HG02852 (cell line): ENCODE data around the gene TGM5.
"Not testable (repeated sequence)": the region's sequence is repeated elsewhere in the genome, so short reads cannot be mapped to it uniquely, and the experiment has no call there.

Experiments
- ATAC-seq: cut with Tn5 transposase; IDR thresholded peaks from one replicate; pipeline ENCODE4 v1.9.1; 2021; ENCODE audit warnings: mild to moderate bottlenecking, moderate library complexity; ENCODE audit not compliant: unreplicated experiment

The TGM5 gene

GRCh38 chr15:43266834-43267233 lies at the start of gene TGM5:
Gene TGM5, minus strand, starts transcription at chr15:43266928. Its CDS starts 79 bp downstream, at chr15:43266849.
- no peak for ATAC-seq

- no peak for ATAC-seq
Measured at GRCh38 chr15:43314171-43314570, 47.4 kb upstream of the TGM5 start.

- no peak for ATAC-seq
Measured at GRCh38 chr15:43312378-43312777, 45.6 kb upstream of the TGM5 start.

GRCh38 chr15:43302205-43302817 lies 35.6 kb upstream of the TGM5 start, which contains the start of gene TGM7:
Gene TGM7, minus strand, starts transcription at chr15:43302255.
- no peak for ATAC-seq

- no peak for ATAC-seq
Measured at GRCh38 chr15:43299884-43300283, 33.2 kb upstream of the TGM5 start.

- ATAC-seq, result no peak
Measured at GRCh38 chr15:43299411-43299810, 32.7 kb upstream of the TGM5 start.

GRCh38 chr15:43294091-43294706 lies 27.5 kb upstream of the TGM5 start:
- no peak for ATAC-seq

GRCh38 chr15:43293432-43293831 lies 26.7 kb upstream of the TGM5 start:
- no peak for ATAC-seq

- no peak for ATAC-seq
Measured at GRCh38 chr15:43292375-43293078, 25.8 kb upstream of the TGM5 start.

- not testable (repeated sequence) for ATAC-seq
Measured at GRCh38 chr15:43289656-43290055, 22.9 kb upstream of the TGM5 start.

GRCh38 chr15:43287254-43287653 lies 20.5 kb upstream of the TGM5 start:
- ATAC-seq, result no peak

- ATAC-seq, result no peak
Measured at GRCh38 chr15:43286074-43286473, 19.3 kb upstream of the TGM5 start.

- no peak for ATAC-seq
Measured at GRCh38 chr15:43285609-43286037, 18.9 kb upstream of the TGM5 start.

GRCh38 chr15:43283526-43283925 lies 16.8 kb upstream of the TGM5 start:
- no peak for ATAC-seq

GRCh38 chr15:43281926-43282602 lies 15.3 kb upstream of the TGM5 start:
- no peak for ATAC-seq

GRCh38 chr15:43280996-43281395 lies 14.3 kb upstream of the TGM5 start:
- no peak for ATAC-seq

- no peak for ATAC-seq
Measured at GRCh38 chr15:43279496-43279895, 12.8 kb upstream of the TGM5 start.

GRCh38 chr15:43278869-43279268 lies 12.1 kb upstream of the TGM5 start:
- ATAC-seq, result no peak

GRCh38 chr15:43277901-43278300 lies 11.2 kb upstream of the TGM5 start:
- no peak for ATAC-seq

GRCh38 chr15:43277231-43277823 lies 10.6 kb upstream of the TGM5 start:
- no peak for ATAC-seq

- no peak for ATAC-seq
Measured at GRCh38 chr15:43276563-43277200, 10.0 kb upstream of the TGM5 start.
